ACC112 (cell line): ENCODE measurements around the gene CFAP43.
A peak's percentile ranks its signal among the peaks of the same experiment; 100 is the strongest.

Source experiments
- H2AFZ ChIP-seq: fragments of 200-600 bp; sonication (generic); one replicate; pipeline ENCODE4 v1.6.0; 2017; ENCODE audit warnings: antibody characterized with exemption, low read length; ENCODE audit not compliant: unreplicated experiment
- H3K27ac ChIP-seq: fragments of 200-600 bp; sonication (generic); 2 replicates; pipeline ENCODE4 v1.5.1; 2014; ENCODE audit warnings: low read depth, mild to moderate bottlenecking, antibody characterized with exemption, low read length, moderate library complexity
- H3K27me3 ChIP-seq: fragments of 200-600 bp; sonication (generic); 2 replicates; pipeline ENCODE4 v1.6.1; 2014; ENCODE audit warnings: mild to moderate bottlenecking, antibody characterized with exemption, low read length, moderate library complexity, mixed read lengths; ENCODE audit not compliant: insufficient read depth
- H3K36me3 ChIP-seq: fragments of 200-600 bp; sonication (generic); 2 replicates; pipeline ENCODE4 v1.6.1; 2016; ENCODE audit warnings: mild to moderate bottlenecking, antibody characterized with exemption, low read length, moderate library complexity, mixed read lengths; ENCODE audit not compliant: insufficient read depth
- H3K4me1 ChIP-seq: fragments of 200-600 bp; sonication (generic); one replicate; pipeline ENCODE4 v1.6.1; 2016; ENCODE audit warnings: low read length, mixed read lengths; ENCODE audit not compliant: insufficient read depth, unreplicated experiment, control insufficient read depth
- H3K4me3 ChIP-seq: fragments of 200-600 bp; sonication (generic); 2 replicates; pipeline ENCODE4 v1.5.1; 2014; ENCODE audit warnings: mild to moderate bottlenecking, low read depth, low read length
- H3K79me2 ChIP-seq: fragments of 200-600 bp; sonication (generic); one replicate; pipeline ENCODE4 v1.6.0; 2016; ENCODE audit warnings: low read length; ENCODE audit not compliant: control insufficient read depth, unreplicated experiment, insufficient read depth

CFAP43 gene

GRCh38 chr10:104099269-104099668 is 132.9 kb downstream of the CFAP43 start:
- Histone ChIP-seq H3K36me3 (peaks cover 5% of the 10 kb centered on the region; the same call in 1 of the 2 replicates), H2AFZ (no peak overlapping the region), H3K27ac (peak overlapping the region; percentile 67), H3K27me3 (no peaks in the 10 kb centered on the region), H3K4me1 (peaks cover 32% of the 10 kb centered on the region), H3K79me2 (no peaks in the 10 kb centered on the region), H3K4me3 (peak overlapping the region; percentile 15; the same call in 1 of the 2 replicates)

DNA sequence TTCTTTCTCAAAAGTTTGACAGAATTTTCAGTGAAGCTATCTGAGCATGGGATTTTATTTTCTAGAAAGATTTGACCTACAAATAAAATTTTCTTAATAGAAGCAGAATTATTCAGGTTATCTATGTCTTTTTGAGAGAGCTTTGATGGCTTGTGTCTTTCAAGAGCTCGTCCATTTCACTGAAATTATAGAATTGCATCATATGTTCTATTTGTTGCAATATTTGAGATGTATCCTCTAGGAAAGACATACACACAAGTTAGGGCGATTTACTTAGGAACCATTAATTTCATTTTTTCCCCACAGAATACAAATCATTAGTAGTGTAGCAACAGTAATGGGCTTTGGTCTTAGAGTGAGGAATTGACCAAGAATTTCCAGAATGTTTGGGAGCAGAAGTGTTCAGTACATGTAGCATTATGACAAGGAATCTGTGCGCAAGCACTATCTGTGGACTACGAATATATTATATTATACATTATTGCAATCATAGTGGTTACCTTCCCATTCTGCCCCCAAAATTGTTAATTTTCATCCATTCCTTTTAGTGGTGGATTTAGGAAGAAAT is 133.7 kb downstream of the CFAP43 start:
- Histone ChIP-seq H3K79me2 (no peaks in the 10 kb centered on the region), H3K4me3 (peak overlapping the region; percentile 15; the same call in 1 of the 2 replicates), H2AFZ (no peak overlapping the region), H3K4me1 (peaks cover 30% of the 10 kb centered on the region), H3K27me3 (no peaks in the 10 kb centered on the region), H3K36me3 (peaks cover 5% of the 10 kb centered on the region; the same call in 1 of the 2 replicates), H3K27ac (peak overlapping the region; percentile 67)

- Histone ChIP-seq H2AFZ (no peak overlapping the region), H3K4me1 (peaks cover 30% of the 10 kb centered on the region), H3K27me3 (no peaks in the 10 kb centered on the region), H3K79me2 (no peaks in the 10 kb centered on the region), H3K27ac (no peak overlapping the region), H3K4me3 (no peak overlapping the region), H3K36me3 (peaks cover 10% of the 10 kb centered on the region; the same call in 1 of the 2 replicates)
Measured at GRCh38 chr10:104096692-104097091, 135.5 kb downstream of the CFAP43 start.

- Histone ChIP-seq H2AFZ (no peak overlapping the region), H3K27ac (no peak overlapping the region), H3K27me3 (no peaks in the 10 kb centered on the region), H3K79me2 (no peaks in the 10 kb centered on the region), H3K36me3 (peaks cover 10% of the 10 kb centered on the region; the same call in 1 of the 2 replicates), H3K4me3 (no peak overlapping the region), H3K4me1 (no peaks in the 10 kb centered on the region)
Measured at GRCh38 chr10:104092749-104093148, 139.4 kb downstream of the CFAP43 start.

- Histone ChIP-seq H2AFZ (peak overlapping the region; percentile 21), H3K27me3 (no peaks in the 10 kb centered on the region), H3K27ac (no peak overlapping the region), H3K4me3 (no peak overlapping the region), H3K36me3 (peaks cover 5% of the 10 kb centered on the region; the same call in 1 of the 2 replicates), H3K79me2 (no peaks in the 10 kb centered on the region), H3K4me1 (no peaks in the 10 kb centered on the region)
Measured at GRCh38 chr10:104090611-104091010, 141.6 kb downstream of the CFAP43 start.

DNA sequence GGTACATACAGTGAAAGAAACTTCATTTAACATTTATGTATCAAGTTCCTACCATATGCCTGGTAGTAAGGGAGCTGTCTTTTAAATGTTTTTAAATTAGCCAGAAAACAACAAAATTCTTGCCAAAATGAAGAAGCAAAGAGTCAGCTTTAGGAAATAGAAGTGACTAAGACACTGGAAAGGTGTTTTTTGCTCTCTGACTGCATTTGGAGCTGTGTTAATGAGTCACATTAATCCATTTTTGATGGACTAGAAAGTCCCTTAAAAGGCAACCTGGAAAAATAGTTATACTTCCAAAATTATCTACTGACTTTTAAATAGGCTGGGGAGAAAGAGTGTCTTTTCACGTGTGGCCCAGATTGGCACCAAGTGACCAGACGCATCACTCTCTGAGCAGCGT is 142.5 kb downstream of the CFAP43 start:
- H3K4me1 ChIP-seq: no peaks in the 10 kb centered on the region
- no peak overlapping the region for H2AFZ ChIP-seq
- H3K36me3 ChIP-seq: peaks cover 5% of the 10 kb centered on the region; the same call in 1 of the 2 replicates
- H3K27me3 ChIP-seq: no peaks in the 10 kb centered on the region
- no peak overlapping the region for H3K27ac ChIP-seq
- no peaks in the 10 kb centered on the region for H3K79me2 ChIP-seq
- H3K4me3 ChIP-seq: no peak overlapping the region

GRCh38 chr10:104088239-104088638 is 143.9 kb downstream of the CFAP43 start:
- Histone ChIP-seq H3K4me3 (no peak overlapping the region), H3K27me3 (no peaks in the 10 kb centered on the region), H2AFZ (no peak overlapping the region), H3K27ac (no peak overlapping the region), H3K4me1 (no peaks in the 10 kb centered on the region), H3K79me2 (no peaks in the 10 kb centered on the region), H3K36me3 (peaks cover 5% of the 10 kb centered on the region; the same call in 1 of the 2 replicates)

DNA sequence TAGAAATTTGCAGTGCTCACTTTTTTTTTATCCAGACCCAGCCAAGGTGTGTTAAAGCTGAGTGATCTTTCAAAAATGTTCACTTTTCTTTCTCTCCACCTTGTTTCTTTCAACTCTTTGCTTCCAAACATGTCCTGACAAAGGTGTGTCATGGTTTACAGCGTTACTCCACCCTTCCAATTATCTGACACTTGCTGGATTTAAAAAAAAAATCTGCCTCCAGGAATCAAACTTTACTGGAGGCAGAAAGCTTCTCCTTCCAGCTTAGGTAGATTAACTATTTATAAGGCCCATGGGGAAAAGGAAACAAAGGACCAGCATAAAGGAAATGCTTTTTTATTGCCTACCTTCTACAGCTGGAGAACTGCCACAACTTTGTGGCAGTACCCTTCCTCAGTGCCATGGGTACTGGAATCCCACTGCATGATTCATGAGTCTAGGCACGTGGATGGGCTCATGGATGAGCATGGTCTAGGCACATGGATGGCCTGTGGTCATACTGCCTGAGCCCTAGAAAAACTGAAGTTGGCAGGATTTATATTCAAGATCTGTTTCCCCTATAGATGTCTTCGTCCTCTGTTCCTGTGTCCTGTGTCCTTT is 146.3 kb downstream of the CFAP43 start, which contains the start of gene COL17A1:
Gene COL17A1 (minus strand): TSS at position 80 of the 600 bp plus-strand sequence. CDS start 5,207 bp downstream, outside the sequence.
- Histone ChIP-seq H3K4me3 (no peak within 1 kb of the TSS), H3K79me2 (no peaks in the 10 kb centered on the region), H3K27me3 (no peaks in the 10 kb centered on the region), H3K27ac (no peak within 1 kb of the TSS), H3K36me3 (no peaks in the 10 kb centered on the region), H3K4me1 (no peaks in the 10 kb centered on the region), H2AFZ (no peak within 1 kb of the TSS)

- H2AFZ ChIP-seq: no peak overlapping the region
Measured at GRCh38 chr10:104084482-104085142, 147.6 kb downstream of the CFAP43 start.

DNA sequence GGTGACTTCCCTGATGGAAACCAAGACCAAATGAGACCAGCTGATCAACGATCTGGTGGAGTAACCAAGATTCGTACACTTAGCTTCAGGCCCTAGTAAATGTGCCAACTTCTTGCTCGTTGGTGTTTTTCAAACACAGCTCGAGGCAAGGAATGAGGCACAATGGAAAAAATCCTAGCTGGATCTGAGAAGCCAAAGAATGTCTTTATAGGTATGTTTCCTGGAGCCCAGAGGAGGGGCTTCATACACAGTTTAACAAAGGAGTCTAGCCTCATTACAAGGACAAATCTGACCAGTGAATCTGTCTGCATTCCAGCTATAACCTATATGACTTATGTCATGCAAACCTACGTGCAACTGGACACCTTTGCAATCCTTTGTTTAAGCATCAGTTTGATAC is 150.2 kb downstream of the CFAP43 start:
- Histone ChIP-seq H3K27me3 (no peaks in the 10 kb centered on the region), H3K4me3 (no peak overlapping the region), H3K27ac (no peak overlapping the region), H3K4me1 (peaks cover 6% of the 10 kb centered on the region), H2AFZ (no peak overlapping the region), H3K79me2 (no peaks in the 10 kb centered on the region), H3K36me3 (no peaks in the 10 kb centered on the region)

More at GRCh38 chr10:104084482-104085142, 147.6 kb downstream of the CFAP43 start:
- H3K4me3 ChIP-seq: no peak overlapping the region
- no peaks in the 10 kb centered on the region for H3K79me2 ChIP-seq
- H3K36me3 ChIP-seq: no peaks in the 10 kb centered on the region
- no peak overlapping the region for H3K27ac ChIP-seq
- H3K27me3 ChIP-seq: no peaks in the 10 kb centered on the region
- H3K4me1 ChIP-seq: no peaks in the 10 kb centered on the region
